ENCODE data around the gene LCN15. TPM values are rescaled to one million over a fixed set of nuclear protein-coding genes. Genes with fewer than 3 reads are reported as not detected.

LCN15 gene
- total and polyA plus RNA-seq, 2 of the 4 experiments (the other 2 are of a cell fraction): not detected

DNA sequence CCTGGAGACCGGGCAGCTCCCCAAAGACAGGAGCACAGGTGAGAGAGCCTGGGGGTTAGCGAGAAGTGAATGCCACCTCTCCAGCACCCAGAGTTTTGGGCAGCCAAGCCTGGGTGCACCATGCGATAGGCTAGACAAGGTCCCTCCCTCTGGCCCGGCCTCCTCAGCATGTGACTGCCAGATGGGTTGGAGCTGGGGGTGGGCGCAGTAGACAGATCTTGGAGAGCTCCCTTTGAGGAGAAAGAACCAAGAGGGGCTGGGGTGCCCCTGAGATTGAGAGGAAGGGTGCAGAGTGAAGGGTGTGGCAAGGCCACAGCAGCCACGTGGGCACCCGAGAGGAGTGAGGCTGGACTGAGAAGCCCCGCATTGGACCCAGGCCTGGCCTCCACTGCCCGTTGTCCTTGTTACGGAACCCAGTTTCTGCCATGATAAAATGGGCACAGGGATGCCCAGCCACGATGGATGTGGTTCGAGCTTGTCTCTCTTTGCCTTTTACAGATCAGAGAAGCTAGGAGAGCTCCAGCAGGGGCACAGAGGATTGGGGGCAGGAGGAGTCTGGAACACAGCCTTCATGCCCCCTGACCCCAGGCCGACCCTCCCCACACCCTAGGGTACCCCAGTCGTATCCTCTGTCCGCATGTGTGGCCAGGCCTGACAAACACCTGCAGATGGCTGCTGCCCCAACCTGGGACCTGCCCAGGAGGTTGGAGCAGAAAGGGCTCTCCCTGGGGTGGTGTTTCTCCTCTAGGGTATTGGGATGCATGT lies 28.2 kb upstream of the LCN15 start:
- Histone ChIP-seq H4K20me1 (ENCODE audit: insufficient read depth, low read length) (peaks cover 14% of the 10 kb centered on the region), H3K9ac (ENCODE audit: low read depth, low read length) (no peak overlapping the region), H3K27ac (ENCODE audit: insufficient read depth, low read length) (no peak overlapping the region), H3K79me1 (ENCODE audit: low read depth in 1 of 2, low read length in 2 of 2) (peaks cover 3 to 24% of the 10 kb centered on the region in 2 experiments; a peak in 3 of 4 replicates), H2BK15ac (ENCODE audit: low read depth, low read length) (no peak overlapping the region), H3K36me3 (ENCODE audit: control insufficient read depth, insufficient read depth, low read length) (peaks cover 8% of the 10 kb centered on the region; the same call in 1 of the 2 replicates), H3K14ac (replicated peaks; ENCODE audit: low read depth, low read length) (no peak overlapping the region), H4K8ac (ENCODE audit: low read depth in 2 of 2, low read length in 2 of 2) (no peak overlapping the region), H2BK5ac (ENCODE audit: low read depth, low read length, poor library complexity, severe bottlenecking) (no peak overlapping the region), H3K4me1 (ENCODE audit: control insufficient read depth, insufficient read depth, low read length) (peaks cover 8% of the 10 kb centered on the region), H3K4me2 (ENCODE audit: low read depth, low read length) (no peak overlapping the region; the same call in 1 of the 2 replicates), H4K91ac (ENCODE audit: insufficient read depth, low read depth, low read length) (no peak overlapping the region), H2AK5ac (ENCODE audit: low read depth, low read length) (0 out of 2 replicates have a peak overlapping the region, but pooled peaks have one; percentile 16), H3K9me3 (ENCODE audit: control insufficient read depth, insufficient read depth, low read length) (no peaks in the 10 kb centered on the region), H2BK120ac (ENCODE audit: low read depth, low read length) (no peak overlapping the region), H2BK20ac (ENCODE audit: low read depth, low read length) (no peak overlapping the region), H2AFZ (replicated peaks; ENCODE audit: low read length, poor library complexity) (no peak overlapping the region), H3K27me3 (ENCODE audit: control insufficient read depth, insufficient read depth, low read length) (peaks cover 2% of the 10 kb centered on the region; the same call in 1 of the 2 replicates), H3K18ac (ENCODE audit: low read depth, low read length) (no peak overlapping the region), H3K4me3 (ENCODE audit: insufficient read depth, low read depth, low read length) (no peak overlapping the region), H2AK9ac (replicated peaks; ENCODE audit: low read depth, low read length, poor library complexity) (peak overlapping the region; percentile 76), H3K56ac (ENCODE audit: extremely low read depth, insufficient read depth, low read length) (no peak overlapping the region), H3K9me1 (ENCODE audit: insufficient read depth, low read length) (no peaks in the 10 kb centered on the region), H3K4ac (ENCODE audit: low read depth, low read length) (no peak overlapping the region), H3K23ac (ENCODE audit: low read depth, low read length) (no peak overlapping the region), H4K5ac (ENCODE audit: low read depth, low read length) (no peak overlapping the region)
- ChIA-PET CTCF (no interaction called here), POLR2A (ENCODE audit: unreplicated experiment) (no interaction called here)
- DNase-seq (no peak), ATAC-seq (ENCODE audit: low read depth) (no peak)
- dilution Hi-C loops (cut with HindIII; ENCODE audit: low sequenced_read_pairs, unreplicated experiment) (no loop called here), in situ Hi-C loops (cut with MboI; ENCODE audit: low sequenced_read_pairs) (no loop called here), intact Hi-C loops (cut with micrococcal nuclease) (no loop called here)
- no peak for TF ChIP-seq RAD21 (IDR thresholded peaks at IDR 0.05; ENCODE audit: low read length)
- no peak for TF ChIP-seq FOS (IDR thresholded peaks at IDR 0.05; ENCODE audit: low read depth, low read length)
- TF ChIP-seq RCOR1 (IDR thresholded peaks at IDR 0.05; ENCODE audit: insufficient replicate concordance, low read length): no peak
- no peak for TF ChIP-seq MAZ (IDR thresholded peaks at IDR 0.05; ENCODE audit: borderline replicate concordance, low read depth, low read length)
- TF ChIP-seq, protein P1, sequence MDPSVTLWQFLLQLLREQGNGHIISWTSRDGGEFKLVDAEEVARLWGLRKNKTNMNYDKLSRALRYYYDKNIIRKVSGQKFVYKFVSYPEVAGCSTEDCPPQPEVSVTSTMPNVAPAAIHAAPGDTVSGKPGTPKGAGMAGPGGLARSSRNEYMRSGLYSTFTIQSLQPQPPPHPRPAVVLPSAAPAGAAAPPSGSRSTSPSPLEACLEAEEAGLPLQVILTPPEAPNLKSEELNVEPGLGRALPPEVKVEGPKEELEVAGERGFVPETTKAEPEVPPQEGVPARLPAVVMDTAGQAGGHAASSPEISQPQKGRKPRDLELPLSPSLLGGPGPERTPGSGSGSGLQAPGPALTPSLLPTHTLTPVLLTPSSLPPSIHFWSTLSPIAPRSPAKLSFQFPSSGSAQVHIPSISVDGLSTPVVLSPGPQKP (IDR thresholded peaks at IDR 0.05; ENCODE audit: borderline replicate concordance, low read depth, low read length): no peak
- TF ChIP-seq MXI1 (IDR thresholded peaks at IDR 0.05; ENCODE audit: borderline replicate concordance, low read depth, low read length): no peak
- 84% methylated on average over 7 of the region's 15 CpGs; no CpG with 5 or more reads in 1 of the 2 experiments for WGBS, 2 experiments (ENCODE audit: extremely low coverage in 2 of 2, insufficient read length in 1 of 2)
- BruUV-seq (replicated peaks): no TSS peak

Data from IMR-90 (cell line).